ENCODE measurements around the gene PEX5L.

DNA sequence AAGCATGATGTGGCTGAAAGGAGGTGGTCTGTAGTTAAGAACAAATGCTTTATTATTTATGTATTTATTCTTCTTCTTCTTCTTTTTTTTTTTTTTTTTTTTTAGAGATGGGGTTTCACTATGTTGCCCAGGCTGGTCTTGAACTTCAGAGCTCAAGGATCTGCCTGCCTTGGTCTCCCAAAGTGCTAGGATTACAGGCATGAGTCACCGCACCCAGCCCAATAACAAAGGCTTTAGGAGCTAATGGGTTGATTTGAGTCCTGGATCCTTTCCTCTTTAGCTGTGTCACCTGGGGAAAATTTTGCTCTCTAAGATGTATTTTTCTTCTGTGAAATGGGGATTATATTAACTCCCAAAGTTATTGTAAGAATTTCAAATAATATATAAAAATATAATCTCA, 168.8 kb downstream of the PEX5L start:
- TF ChIP-seq CREB1 (CRISPR knock-in tag; IDR thresholded peaks at IDR 0.05; ENCODE audit: low read depth) (no peak), EZH2 (IDR thresholded peaks at IDR 0.05; ENCODE audit: low read depth, unreplicated experiment) (no peak), EZH2phosphoT487 (IDR thresholded peaks at IDR 0.05; ENCODE audit: unreplicated experiment) (no peak), POLR2AphosphoS5 (IDR thresholded peaks at IDR 0.05; ENCODE audit: low read depth) (no peak), STAT1 (IDR thresholded peaks at IDR 0.05; ENCODE audit: unreplicated experiment) (no peak), NANOG (IDR thresholded peaks at IDR 0.05; ENCODE audit: borderline replicate concordance) (no peak), JUNB (IDR thresholded peaks at IDR 0.05; ENCODE audit: unreplicated experiment) (no peak), ZNF331 (CRISPR knock-in tag; IDR thresholded peaks at IDR 0.05; ENCODE audit: low read depth) (no peak), ZNF114 (CRISPR knock-in tag; IDR thresholded peaks at IDR 0.05) (no peak)
- TF ChIP-seq, protein P1, sequence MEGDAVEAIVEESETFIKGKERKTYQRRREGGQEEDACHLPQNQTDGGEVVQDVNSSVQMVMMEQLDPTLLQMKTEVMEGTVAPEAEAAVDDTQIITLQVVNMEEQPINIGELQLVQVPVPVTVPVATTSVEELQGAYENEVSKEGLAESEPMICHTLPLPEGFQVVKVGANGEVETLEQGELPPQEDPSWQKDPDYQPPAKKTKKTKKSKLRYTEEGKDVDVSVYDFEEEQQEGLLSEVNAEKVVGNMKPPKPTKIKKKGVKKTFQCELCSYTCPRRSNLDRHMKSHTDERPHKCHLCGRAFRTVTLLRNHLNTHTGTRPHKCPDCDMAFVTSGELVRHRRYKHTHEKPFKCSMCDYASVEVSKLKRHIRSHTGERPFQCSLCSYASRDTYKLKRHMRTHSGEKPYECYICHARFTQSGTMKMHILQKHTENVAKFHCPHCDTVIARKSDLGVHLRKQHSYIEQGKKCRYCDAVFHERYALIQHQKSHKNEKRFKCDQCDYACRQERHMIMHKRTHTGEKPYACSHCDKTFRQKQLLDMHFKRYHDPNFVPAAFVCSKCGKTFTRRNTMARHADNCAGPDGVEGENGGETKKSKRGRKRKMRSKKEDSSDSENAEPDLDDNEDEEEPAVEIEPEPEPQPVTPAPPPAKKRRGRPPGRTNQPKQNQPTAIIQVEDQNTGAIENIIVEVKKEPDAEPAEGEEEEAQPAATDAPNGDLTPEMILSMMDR (conservative IDR thresholded peaks at IDR 0.05; ENCODE audit: low read depth in 2 of 2) = no peak
- TF ChIP-seq, protein P2, sequence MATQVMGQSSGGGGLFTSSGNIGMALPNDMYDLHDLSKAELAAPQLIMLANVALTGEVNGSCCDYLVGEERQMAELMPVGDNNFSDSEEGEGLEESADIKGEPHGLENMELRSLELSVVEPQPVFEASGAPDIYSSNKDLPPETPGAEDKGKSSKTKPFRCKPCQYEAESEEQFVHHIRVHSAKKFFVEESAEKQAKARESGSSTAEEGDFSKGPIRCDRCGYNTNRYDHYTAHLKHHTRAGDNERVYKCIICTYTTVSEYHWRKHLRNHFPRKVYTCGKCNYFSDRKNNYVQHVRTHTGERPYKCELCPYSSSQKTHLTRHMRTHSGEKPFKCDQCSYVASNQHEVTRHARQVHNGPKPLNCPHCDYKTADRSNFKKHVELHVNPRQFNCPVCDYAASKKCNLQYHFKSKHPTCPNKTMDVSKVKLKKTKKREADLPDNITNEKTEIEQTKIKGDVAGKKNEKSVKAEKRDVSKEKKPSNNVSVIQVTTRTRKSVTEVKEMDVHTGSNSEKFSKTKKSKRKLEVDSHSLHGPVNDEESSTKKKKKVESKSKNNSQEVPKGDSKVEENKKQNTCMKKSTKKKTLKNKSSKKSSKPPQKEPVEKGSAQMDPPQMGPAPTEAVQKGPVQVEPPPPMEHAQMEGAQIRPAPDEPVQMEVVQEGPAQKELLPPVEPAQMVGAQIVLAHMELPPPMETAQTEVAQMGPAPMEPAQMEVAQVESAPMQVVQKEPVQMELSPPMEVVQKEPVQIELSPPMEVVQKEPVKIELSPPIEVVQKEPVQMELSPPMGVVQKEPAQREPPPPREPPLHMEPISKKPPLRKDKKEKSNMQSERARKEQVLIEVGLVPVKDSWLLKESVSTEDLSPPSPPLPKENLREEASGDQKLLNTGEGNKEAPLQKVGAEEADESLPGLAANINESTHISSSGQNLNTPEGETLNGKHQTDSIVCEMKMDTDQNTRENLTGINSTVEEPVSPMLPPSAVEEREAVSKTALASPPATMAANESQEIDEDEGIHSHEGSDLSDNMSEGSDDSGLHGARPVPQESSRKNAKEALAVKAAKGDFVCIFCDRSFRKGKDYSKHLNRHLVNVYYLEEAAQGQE (IDR thresholded peaks at IDR 0.05; ENCODE audit: unreplicated experiment) = no peak
- TF ChIP-seq, protein P3, sequence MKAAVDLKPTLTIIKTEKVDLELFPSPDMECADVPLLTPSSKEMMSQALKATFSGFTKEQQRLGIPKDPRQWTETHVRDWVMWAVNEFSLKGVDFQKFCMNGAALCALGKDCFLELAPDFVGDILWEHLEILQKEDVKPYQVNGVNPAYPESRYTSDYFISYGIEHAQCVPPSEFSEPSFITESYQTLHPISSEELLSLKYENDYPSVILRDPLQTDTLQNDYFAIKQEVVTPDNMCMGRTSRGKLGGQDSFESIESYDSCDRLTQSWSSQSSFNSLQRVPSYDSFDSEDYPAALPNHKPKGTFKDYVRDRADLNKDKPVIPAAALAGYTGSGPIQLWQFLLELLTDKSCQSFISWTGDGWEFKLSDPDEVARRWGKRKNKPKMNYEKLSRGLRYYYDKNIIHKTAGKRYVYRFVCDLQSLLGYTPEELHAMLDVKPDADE (IDR thresholded peaks at IDR 0.05) = no peak
- TF ChIP-seq, protein P4, sequence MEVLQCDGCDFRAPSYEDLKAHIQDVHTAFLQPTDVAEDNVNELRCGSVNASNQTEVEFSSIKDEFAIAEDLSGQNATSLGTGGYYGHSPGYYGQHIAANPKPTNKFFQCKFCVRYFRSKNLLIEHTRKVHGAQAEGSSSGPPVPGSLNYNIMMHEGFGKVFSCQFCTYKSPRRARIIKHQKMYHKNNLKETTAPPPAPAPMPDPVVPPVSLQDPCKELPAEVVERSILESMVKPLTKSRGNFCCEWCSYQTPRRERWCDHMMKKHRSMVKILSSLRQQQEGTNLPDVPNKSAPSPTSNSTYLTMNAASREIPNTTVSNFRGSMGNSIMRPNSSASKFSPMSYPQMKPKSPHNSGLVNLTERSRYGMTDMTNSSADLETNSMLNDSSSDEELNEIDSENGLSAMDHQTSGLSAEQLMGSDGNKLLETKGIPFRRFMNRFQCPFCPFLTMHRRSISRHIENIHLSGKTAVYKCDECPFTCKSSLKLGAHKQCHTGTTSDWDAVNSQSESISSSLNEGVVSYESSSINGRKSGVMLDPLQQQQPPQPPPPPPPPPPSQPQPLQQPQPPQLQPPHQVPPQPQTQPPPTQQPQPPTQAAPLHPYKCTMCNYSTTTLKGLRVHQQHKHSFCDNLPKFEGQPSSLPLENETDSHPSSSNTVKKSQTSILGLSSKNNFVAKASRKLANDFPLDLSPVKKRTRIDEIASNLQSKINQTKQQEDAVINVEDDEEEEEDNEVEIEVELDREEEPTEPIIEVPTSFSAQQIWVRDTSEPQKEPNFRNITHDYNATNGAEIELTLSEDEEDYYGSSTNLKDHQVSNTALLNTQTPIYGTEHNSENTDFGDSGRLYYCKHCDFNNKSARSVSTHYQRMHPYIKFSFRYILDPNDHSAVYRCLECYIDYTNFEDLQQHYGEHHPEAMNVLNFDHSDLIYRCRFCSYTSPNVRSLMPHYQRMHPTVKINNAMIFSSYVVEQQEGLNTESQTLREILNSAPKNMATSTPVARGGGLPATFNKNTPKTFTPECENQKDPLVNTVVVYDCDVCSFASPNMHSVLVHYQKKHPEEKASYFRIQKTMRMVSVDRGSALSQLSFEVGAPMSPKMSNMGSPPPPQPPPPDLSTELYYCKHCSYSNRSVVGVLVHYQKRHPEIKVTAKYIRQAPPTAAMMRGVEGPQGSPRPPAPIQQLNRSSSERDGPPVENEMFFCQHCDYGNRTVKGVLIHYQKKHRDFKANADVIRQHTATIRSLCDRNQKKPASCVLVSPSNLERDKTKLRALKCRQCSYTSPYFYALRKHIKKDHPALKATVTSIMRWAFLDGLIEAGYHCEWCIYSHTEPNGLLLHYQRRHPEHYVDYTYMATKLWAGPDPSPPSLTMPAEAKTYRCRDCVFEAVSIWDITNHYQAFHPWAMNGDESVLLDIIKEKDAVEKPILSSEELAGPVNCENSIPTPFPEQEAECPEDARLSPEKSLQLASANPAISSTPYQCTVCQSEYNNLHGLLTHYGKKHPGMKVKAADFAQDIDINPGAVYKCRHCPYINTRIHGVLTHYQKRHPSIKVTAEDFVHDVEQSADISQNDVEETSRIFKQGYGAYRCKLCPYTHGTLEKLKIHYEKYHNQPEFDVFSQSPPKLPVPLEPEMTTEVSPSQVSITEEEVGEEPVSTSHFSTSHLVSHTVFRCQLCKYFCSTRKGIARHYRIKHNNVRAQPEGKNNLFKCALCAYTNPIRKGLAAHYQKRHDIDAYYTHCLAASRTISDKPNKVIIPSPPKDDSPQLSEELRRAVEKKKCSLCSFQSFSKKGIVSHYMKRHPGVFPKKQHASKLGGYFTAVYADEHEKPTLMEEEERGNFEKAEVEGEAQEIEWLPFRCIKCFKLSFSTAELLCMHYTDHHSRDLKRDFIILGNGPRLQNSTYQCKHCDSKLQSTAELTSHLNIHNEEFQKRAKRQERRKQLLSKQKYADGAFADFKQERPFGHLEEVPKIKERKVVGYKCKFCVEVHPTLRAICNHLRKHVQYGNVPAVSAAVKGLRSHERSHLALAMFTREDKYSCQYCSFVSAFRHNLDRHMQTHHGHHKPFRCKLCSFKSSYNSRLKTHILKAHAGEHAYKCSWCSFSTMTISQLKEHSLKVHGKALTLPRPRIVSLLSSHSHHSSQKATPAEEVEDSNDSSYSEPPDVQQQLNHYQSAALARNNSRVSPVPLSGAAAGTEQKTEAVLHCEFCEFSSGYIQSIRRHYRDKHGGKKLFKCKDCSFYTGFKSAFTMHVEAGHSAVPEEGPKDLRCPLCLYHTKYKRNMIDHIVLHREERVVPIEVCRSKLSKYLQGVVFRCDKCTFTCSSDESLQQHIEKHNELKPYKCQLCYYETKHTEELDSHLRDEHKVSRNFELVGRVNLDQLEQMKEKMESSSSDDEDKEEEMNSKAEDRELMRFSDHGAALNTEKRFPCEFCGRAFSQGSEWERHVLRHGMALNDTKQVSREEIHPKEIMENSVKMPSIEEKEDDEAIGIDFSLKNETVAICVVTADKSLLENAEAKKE (CRISPR knock-in tag; IDR thresholded peaks at IDR 0.05) = no peak
